ENCODE measurements around the gene TSFM.

Gene TSFM

DNA sequence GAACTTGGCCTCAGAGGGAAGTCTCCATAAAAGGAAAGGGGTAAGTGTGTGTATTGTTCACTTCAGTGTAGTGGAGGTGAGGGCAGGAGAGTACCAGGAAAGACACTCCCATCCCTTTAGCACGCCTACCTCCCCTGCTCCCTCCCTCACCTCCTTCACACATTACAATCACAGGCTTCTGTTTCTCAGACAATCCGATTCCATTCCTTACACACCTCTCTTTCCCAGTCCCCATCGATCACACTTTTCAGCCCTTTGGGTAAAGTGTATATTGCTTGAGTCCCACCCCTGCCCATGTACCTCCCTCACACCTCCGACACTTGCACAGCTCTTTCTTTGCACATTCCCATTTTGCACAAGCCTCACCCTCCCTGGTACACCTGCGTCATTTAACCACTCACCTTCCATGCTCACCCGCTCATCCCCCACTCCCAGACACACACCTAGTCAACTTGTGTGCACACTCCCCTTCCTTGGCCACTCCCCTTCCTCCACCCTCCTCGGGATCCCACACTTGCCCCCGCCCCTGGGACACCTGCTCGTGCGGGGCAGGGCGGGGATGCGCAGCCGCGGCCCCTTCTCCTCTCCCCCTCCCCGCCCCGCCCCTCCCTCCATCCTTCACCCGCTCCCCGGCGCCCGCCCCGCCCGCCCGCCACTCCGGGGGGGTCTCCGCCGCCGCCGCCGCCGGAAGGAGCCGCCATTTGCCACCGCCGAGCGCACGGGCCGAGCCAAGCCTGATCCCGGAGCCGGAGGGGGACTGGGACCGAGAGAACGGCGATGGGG is 28.0 kb upstream of the TSFM start, which contains the start of gene MARCHF9:
TSS of gene MARCHF9 (plus strand) at position 693 of the 783 bp plus-strand sequence. CDS start 426 bp downstream, outside the sequence.
- Histone ChIP-seq H3K27ac (ENCODE audit: extremely low read depth, low read depth, low read length) (peak within 1 kb of the TSS; percentile 69; the same call in 1 of the 2 replicates), H3K4me1 (ENCODE audit: control insufficient read depth, insufficient read depth, low read length) (peaks cover 16% of the 10 kb centered on the region), H3K4me3 (ENCODE audit: low read depth, low read length) (peak within 1 kb of the TSS; percentile 63), H3K9me3 (ENCODE audit: control insufficient read depth, insufficient read depth, low read depth, low read length) (no peaks in the 10 kb centered on the region), H3K36me3 (ENCODE audit: control insufficient read depth in 2 of 2, insufficient read depth in 1 of 2, low read length in 2 of 2) (peaks cover 16 to 46% of the 10 kb centered on the region in 2 experiments)
- CTCF ChIA-PET, result interaction anchor here (2.4 kb wide), 1 partner anchor 12 kb away, joined by 26 read pairs; the partner anchor contains the start of gene CYP27B1
- POLR2A ChIA-PET, result interaction anchor here (0.5 to 1.4 kb wide), 3 partner anchors 17 to 1832 kb away, joined by 3 to 4 read pairs (median 4); partner anchors contain the start of genes EEF1AKMT3 and METTL1
- TF ChIP-seq ZNF791 (tag by site-specific recombination; IDR thresholded peaks at IDR 0.05), result no peak
- no peak for TF ChIP-seq ZNF837 (tag by site-specific recombination; IDR thresholded peaks at IDR 0.05)
- TF ChIP-seq, protein P1, sequence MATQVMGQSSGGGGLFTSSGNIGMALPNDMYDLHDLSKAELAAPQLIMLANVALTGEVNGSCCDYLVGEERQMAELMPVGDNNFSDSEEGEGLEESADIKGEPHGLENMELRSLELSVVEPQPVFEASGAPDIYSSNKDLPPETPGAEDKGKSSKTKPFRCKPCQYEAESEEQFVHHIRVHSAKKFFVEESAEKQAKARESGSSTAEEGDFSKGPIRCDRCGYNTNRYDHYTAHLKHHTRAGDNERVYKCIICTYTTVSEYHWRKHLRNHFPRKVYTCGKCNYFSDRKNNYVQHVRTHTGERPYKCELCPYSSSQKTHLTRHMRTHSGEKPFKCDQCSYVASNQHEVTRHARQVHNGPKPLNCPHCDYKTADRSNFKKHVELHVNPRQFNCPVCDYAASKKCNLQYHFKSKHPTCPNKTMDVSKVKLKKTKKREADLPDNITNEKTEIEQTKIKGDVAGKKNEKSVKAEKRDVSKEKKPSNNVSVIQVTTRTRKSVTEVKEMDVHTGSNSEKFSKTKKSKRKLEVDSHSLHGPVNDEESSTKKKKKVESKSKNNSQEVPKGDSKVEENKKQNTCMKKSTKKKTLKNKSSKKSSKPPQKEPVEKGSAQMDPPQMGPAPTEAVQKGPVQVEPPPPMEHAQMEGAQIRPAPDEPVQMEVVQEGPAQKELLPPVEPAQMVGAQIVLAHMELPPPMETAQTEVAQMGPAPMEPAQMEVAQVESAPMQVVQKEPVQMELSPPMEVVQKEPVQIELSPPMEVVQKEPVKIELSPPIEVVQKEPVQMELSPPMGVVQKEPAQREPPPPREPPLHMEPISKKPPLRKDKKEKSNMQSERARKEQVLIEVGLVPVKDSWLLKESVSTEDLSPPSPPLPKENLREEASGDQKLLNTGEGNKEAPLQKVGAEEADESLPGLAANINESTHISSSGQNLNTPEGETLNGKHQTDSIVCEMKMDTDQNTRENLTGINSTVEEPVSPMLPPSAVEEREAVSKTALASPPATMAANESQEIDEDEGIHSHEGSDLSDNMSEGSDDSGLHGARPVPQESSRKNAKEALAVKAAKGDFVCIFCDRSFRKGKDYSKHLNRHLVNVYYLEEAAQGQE (tag by site-specific recombination; IDR thresholded peaks at IDR 0.05), result no peak
- TF ChIP-seq ZNF664 (tag by site-specific recombination; IDR thresholded peaks at IDR 0.05), result no peak
- TF ChIP-seq ZNF112 (tag by site-specific recombination; IDR thresholded peaks at IDR 0.05), result no peak
- TF ChIP-seq GLIS2 (tag by site-specific recombination; IDR thresholded peaks at IDR 0.05), result no peak; the same call in none of the 2 replicates
- no peak for TF ChIP-seq BCL11A (tag by site-specific recombination; IDR thresholded peaks at IDR 0.05; ENCODE audit: low read depth)
- TF ChIP-seq, protein P2, sequence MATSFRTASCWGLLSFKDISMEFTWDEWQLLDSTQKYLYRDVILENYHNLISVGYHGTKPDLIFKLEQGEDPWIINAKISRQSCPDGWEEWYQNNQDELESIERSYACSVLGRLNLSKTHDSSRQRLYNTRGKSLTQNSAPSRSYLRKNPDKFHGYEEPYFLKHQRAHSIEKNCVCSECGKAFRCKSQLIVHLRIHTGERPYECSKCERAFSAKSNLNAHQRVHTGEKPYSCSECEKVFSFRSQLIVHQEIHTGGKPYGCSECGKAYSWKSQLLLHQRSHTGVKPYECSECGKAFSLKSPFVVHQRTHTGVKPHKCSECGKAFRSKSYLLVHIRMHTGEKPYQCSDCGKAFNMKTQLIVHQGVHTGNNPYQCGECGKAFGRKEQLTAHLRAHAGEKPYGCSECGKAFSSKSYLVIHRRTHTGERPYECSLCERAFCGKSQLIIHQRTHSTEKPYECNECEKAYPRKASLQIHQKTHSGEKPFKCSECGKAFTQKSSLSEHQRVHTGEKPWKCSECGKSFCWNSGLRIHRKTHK (tag by site-specific recombination; IDR thresholded peaks at IDR 0.05), result no peak
- no peak for TF ChIP-seq ZNF221 (tag by site-specific recombination; IDR thresholded peaks at IDR 0.05; ENCODE audit: borderline replicate concordance)
- TF ChIP-seq, protein P3, sequence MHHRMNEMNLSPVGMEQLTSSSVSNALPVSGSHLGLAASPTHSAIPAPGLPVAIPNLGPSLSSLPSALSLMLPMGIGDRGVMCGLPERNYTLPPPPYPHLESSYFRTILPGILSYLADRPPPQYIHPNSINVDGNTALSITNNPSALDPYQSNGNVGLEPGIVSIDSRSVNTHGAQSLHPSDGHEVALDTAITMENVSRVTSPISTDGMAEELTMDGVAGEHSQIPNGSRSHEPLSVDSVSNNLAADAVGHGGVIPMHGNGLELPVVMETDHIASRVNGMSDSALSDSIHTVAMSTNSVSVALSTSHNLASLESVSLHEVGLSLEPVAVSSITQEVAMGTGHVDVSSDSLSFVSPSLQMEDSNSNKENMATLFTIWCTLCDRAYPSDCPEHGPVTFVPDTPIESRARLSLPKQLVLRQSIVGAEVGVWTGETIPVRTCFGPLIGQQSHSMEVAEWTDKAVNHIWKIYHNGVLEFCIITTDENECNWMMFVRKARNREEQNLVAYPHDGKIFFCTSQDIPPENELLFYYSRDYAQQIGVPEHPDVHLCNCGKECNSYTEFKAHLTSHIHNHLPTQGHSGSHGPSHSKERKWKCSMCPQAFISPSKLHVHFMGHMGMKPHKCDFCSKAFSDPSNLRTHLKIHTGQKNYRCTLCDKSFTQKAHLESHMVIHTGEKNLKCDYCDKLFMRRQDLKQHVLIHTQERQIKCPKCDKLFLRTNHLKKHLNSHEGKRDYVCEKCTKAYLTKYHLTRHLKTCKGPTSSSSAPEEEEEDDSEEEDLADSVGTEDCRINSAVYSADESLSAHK (tag by site-specific recombination; IDR thresholded peaks at IDR 0.05), result no peak
- TF ChIP-seq, protein P4, sequence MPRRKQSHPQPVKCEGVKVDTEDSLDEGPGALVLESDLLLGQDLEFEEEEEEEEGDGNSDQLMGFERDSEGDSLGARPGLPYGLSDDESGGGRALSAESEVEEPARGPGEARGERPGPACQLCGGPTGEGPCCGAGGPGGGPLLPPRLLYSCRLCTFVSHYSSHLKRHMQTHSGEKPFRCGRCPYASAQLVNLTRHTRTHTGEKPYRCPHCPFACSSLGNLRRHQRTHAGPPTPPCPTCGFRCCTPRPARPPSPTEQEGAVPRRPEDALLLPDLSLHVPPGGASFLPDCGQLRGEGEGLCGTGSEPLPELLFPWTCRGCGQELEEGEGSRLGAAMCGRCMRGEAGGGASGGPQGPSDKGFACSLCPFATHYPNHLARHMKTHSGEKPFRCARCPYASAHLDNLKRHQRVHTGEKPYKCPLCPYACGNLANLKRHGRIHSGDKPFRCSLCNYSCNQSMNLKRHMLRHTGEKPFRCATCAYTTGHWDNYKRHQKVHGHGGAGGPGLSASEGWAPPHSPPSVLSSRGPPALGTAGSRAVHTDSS (tag by site-specific recombination; IDR thresholded peaks at IDR 0.05), result no peak
- no peak; the same call in 1 of the 2 replicates for TF ChIP-seq ZNF629 (tag by site-specific recombination; IDR thresholded peaks at IDR 0.05)
- no peak for TF ChIP-seq ZNF707 (tag by site-specific recombination; IDR thresholded peaks at IDR 0.05)
- no peak for TF ChIP-seq ZNF768 (tag by site-specific recombination; IDR thresholded peaks at IDR 0.05)
- TF ChIP-seq, protein P5, sequence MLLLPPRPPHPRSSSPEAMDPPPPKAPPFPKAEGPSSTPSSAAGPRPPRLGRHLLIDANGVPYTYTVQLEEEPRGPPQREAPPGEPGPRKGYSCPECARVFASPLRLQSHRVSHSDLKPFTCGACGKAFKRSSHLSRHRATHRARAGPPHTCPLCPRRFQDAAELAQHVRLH (tag by site-specific recombination; IDR thresholded peaks at IDR 0.05), result 0 out of 2 replicates have a peak, but pooled peaks have one; percentile 58
- TF ChIP-seq ZNF830 (tag by site-specific recombination; IDR thresholded peaks at IDR 0.05; ENCODE audit: low read depth), result no peak
- TF ChIP-seq GFI1B (tag by site-specific recombination; IDR thresholded peaks at IDR 0.05), result no peak
- TF ChIP-seq ZNF214 (tag by site-specific recombination; IDR thresholded peaks at IDR 0.05; ENCODE audit: borderline replicate concordance), result no peak
- no peak for TF ChIP-seq ZNF354C (tag by site-specific recombination; IDR thresholded peaks at IDR 0.05; ENCODE audit: borderline replicate concordance, low read depth)
- no peak for TF ChIP-seq ZNF248 (tag by site-specific recombination; IDR thresholded peaks at IDR 0.05)
- no peak for TF ChIP-seq ZNF341 (tag by site-specific recombination; IDR thresholded peaks at IDR 0.05; ENCODE audit: low read depth)
- TF ChIP-seq ZNF571 (tag by site-specific recombination; IDR thresholded peaks at IDR 0.05), result no peak
- no peak for TF ChIP-seq MYNN (tag by site-specific recombination; IDR thresholded peaks at IDR 0.05; ENCODE audit: borderline replicate concordance)
- peak; percentile 69 for TF ChIP-seq ZBTB20 (tag by site-specific recombination; IDR thresholded peaks at IDR 0.05)
- TF ChIP-seq, protein P6, sequence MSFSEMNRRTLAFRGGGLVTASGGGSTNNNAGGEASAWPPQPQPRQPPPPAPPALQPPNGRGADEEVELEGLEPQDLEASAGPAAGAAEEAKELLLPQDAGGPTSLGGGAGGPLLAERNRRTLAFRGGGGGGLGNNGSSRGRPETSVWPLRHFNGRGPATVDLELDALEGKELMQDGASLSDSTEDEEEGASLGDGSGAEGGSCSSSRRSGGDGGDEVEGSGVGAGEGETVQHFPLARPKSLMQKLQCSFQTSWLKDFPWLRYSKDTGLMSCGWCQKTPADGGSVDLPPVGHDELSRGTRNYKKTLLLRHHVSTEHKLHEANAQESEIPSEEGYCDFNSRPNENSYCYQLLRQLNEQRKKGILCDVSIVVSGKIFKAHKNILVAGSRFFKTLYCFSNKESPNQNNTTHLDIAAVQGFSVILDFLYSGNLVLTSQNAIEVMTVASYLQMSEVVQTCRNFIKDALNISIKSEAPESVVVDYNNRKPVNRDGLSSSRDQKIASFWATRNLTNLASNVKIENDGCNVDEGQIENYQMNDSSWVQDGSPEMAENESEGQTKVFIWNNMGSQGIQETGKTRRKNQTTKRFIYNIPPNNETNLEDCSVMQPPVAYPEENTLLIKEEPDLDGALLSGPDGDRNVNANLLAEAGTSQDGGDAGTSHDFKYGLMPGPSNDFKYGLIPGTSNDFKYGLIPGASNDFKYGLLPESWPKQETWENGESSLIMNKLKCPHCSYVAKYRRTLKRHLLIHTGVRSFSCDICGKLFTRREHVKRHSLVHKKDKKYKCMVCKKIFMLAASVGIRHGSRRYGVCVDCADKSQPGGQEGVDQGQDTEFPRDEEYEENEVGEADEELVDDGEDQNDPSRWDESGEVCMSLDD (tag by site-specific recombination; IDR thresholded peaks at IDR 0.05), result peak; percentile 97

Data from HEK293 (cell line).